Karpas-422 (cell line): ENCODE data around the gene WFDC12. TPM values are rescaled to one million over a fixed set of nuclear protein-coding genes. Genes with fewer than 3 reads are reported as not detected.

Source experiments
- DNase-seq: peaks from one replicate; pipeline ENCODE4 v3.0.0-alpha.2; 2015
- H2AFZ ChIP-seq: fragments of 200-600 bp; sonication (generic); 2 replicates; pipeline ENCODE4 v1.6.1; 2014; ENCODE audit warnings: antibody characterized with exemption, low read length, mixed read lengths
- H3K27ac ChIP-seq: fragments of 200-600 bp; sonication (generic); 2 replicates; pipeline ENCODE4 v1.5.1; 2014; ENCODE audit warnings: mild to moderate bottlenecking, low read length, moderate library complexity
- H3K27me3 ChIP-seq: fragments of 200-600 bp; sonication (generic); 2 replicates; pipeline ENCODE4 v1.6.1; 2014; ENCODE audit warnings: low read length, mixed read lengths
- H3K36me3 ChIP-seq: fragments of 200-600 bp; sonication (generic); 2 replicates; pipeline ENCODE4 v1.6.1; 2014; ENCODE audit warnings: low read length, mixed read lengths; ENCODE audit not compliant: insufficient read depth
- H3K4me1 ChIP-seq: fragments of 200-600 bp; sonication (generic); 2 replicates; pipeline ENCODE4 v1.6.1; 2014; ENCODE audit warnings: mild to moderate bottlenecking, low read length, mixed read lengths
- H3K4me2 ChIP-seq: fragments of 200-600 bp; sonication (generic); 2 replicates; pipeline ENCODE4 v1.6.1; 2014; ENCODE audit warnings: low read length, low read depth, mild to moderate bottlenecking; ENCODE audit not compliant: poor library complexity, severe bottlenecking
- H3K4me3 ChIP-seq: fragments of 200-600 bp; sonication (generic); 2 replicates; pipeline ENCODE4 v1.5.1; 2014; ENCODE audit warnings: mild to moderate bottlenecking, antibody characterized with exemption, low read length, mixed read lengths
- H3K79me2 ChIP-seq: fragments of 200-600 bp; sonication (generic); 2 replicates; pipeline ENCODE4 v1.6.1; 2014; ENCODE audit warnings: mild to moderate bottlenecking, low read length, mixed read lengths
- H3K9ac ChIP-seq: fragments of 200-600 bp; sonication (generic); 2 replicates; pipeline ENCODE4 v1.6.0; 2014; ENCODE audit warnings: low read length
- H3K9me2 ChIP-seq: fragments of 200-600 bp; sonication (generic), shearing (Covaris generic); replicated peaks from 2 replicates; pipeline ENCODE4 v1.6.0; 2014; ENCODE audit warnings: mild to moderate bottlenecking, low read length, moderate library complexity; ENCODE audit not compliant: insufficient read depth
- H3K9me3 ChIP-seq: fragments of 300-700, 200-600 bp; sonication (generic); 2 replicates; pipeline ENCODE4 v1.6.1; 2014; ENCODE audit warnings: low read length, mixed read lengths
- H4K20me1 ChIP-seq: fragments of 200-600 bp; sonication (generic); 2 replicates; pipeline ENCODE4 v1.6.1; 2014; ENCODE audit warnings: mild to moderate bottlenecking, antibody characterized with exemption, low read length, low read depth; ENCODE audit not compliant: insufficient read depth
- total RNA-seq: library from RNA; depleted of rRNA; stranded (reverse); fragments of >200 nt; shearing (Covaris generic); gene quantifications from 2 replicates; pipeline ENCODE4 v1.2.3, GENCODE V29; 2014; ENCODE audit warnings: low replicate concordance

The WFDC12 gene
- total RNA-seq, 1 experiment from 2014 or later = not detected

GRCh38 chr20:45103072-45103471, 21.2 kb downstream of the WFDC12 start:
- Histone ChIP-seq H2AFZ (no peak overlapping the region), H3K36me3 (no peaks in the 10 kb centered on the region), H3K4me2 (no peak overlapping the region), H3K9me2 (no peaks in the 10 kb centered on the region), H3K4me3 (no peak overlapping the region), H3K27me3 (no peaks in the 10 kb centered on the region), H4K20me1 (no peaks in the 10 kb centered on the region), H3K9me3 (no peaks in the 10 kb centered on the region), H3K27ac (no peak overlapping the region), H3K79me2 (no peaks in the 10 kb centered on the region), H3K9ac (no peak overlapping the region), H3K4me1 (no peaks in the 10 kb centered on the region)
- DNase-seq = no peak

GRCh38 chr20:45101333-45101850, 22.9 kb downstream of the WFDC12 start:
- no peaks in the 10 kb centered on the region for H3K9me2 ChIP-seq
- no peaks in the 10 kb centered on the region for H3K9me3 ChIP-seq
- no peaks in the 10 kb centered on the region for H3K79me2 ChIP-seq
- no peaks in the 10 kb centered on the region for H3K4me1 ChIP-seq
- no peak overlapping the region for H3K27ac ChIP-seq
- no peak overlapping the region for H3K4me3 ChIP-seq
- no peak overlapping the region for H2AFZ ChIP-seq
- H3K4me2 ChIP-seq = no peak overlapping the region
- H3K27me3 ChIP-seq = no peaks in the 10 kb centered on the region
- no peaks in the 10 kb centered on the region for H4K20me1 ChIP-seq
- H3K36me3 ChIP-seq = no peaks in the 10 kb centered on the region
- H3K9ac ChIP-seq = no peak overlapping the region
- no peak for DNase-seq

- Histone ChIP-seq H4K20me1 (no peaks in the 10 kb centered on the region), H2AFZ (no peak within 1 kb of the TSS), H3K79me2 (no peaks in the 10 kb centered on the region), H3K27me3 (no peaks in the 10 kb centered on the region), H3K9ac (no peak within 1 kb of the TSS), H3K4me1 (no peaks in the 10 kb centered on the region), H3K4me3 (no peak within 1 kb of the TSS), H3K9me2 (no peaks in the 10 kb centered on the region), H3K4me2 (no peak within 1 kb of the TSS), H3K9me3 (no peaks in the 10 kb centered on the region), H3K27ac (no peak within 1 kb of the TSS), H3K36me3 (no peaks in the 10 kb centered on the region)
- DNase-seq = no peak
Observed at GRCh38 chr20:45100563-45101245, 23.6 kb downstream of the WFDC12 start, which contains the start of gene KCNS1. TSS of gene KCNS1 (minus strand) at chr20:45101127. CDS start at chr20:45099236, 1,891 bp downstream.

GRCh38 chr20:45098103-45098773, 26.0 kb downstream of the WFDC12 start:
- Histone ChIP-seq H3K4me3 (no peak overlapping the region), H3K4me2 (no peak overlapping the region)

GRCh38 chr20:45097485-45098102, 26.7 kb downstream of the WFDC12 start:
- H3K4me3 ChIP-seq = no peak overlapping the region
- DNase-seq = no peak
- no peak overlapping the region for H2AFZ ChIP-seq

More at GRCh38 chr20:45098103-45098773, 26.0 kb downstream of the WFDC12 start:
- Histone ChIP-seq H3K9ac (no peak overlapping the region), H3K79me2 (no peaks in the 10 kb centered on the region), H4K20me1 (no peaks in the 10 kb centered on the region), H3K4me1 (peaks cover 4% of the 10 kb centered on the region; the same call in 1 of the 2 replicates), H3K27me3 (no peaks in the 10 kb centered on the region), H3K9me2 (no peaks in the 10 kb centered on the region), H3K36me3 (no peaks in the 10 kb centered on the region), H3K9me3 (no peaks in the 10 kb centered on the region), H3K27ac (no peak overlapping the region), H2AFZ (no peak overlapping the region)
- DNase-seq = no peak

GRCh38 chr20:45096781-45097180, 27.5 kb downstream of the WFDC12 start:
- H3K9ac ChIP-seq = no peak overlapping the region
- H3K36me3 ChIP-seq = no peaks in the 10 kb centered on the region
- H3K4me2 ChIP-seq = no peak overlapping the region
- H3K27ac ChIP-seq = no peak overlapping the region
- no peak overlapping the region for H2AFZ ChIP-seq
- no peaks in the 10 kb centered on the region for H3K79me2 ChIP-seq
- H3K4me3 ChIP-seq = no peak overlapping the region
- no peaks in the 10 kb centered on the region for H4K20me1 ChIP-seq
- no peaks in the 10 kb centered on the region for H3K9me3 ChIP-seq
- peaks cover 4% of the 10 kb centered on the region; the same call in 1 of the 2 replicates for H3K4me1 ChIP-seq
- no peaks in the 10 kb centered on the region for H3K9me2 ChIP-seq
- no peak for DNase-seq
- no peaks in the 10 kb centered on the region for H3K27me3 ChIP-seq

More at GRCh38 chr20:45097485-45098102, 26.7 kb downstream of the WFDC12 start:
- Histone ChIP-seq H4K20me1 (no peaks in the 10 kb centered on the region), H3K9me3 (no peaks in the 10 kb centered on the region), H3K36me3 (no peaks in the 10 kb centered on the region), H3K27me3 (no peaks in the 10 kb centered on the region), H3K9me2 (no peaks in the 10 kb centered on the region), H3K9ac (no peak overlapping the region), H3K4me1 (peaks cover 4% of the 10 kb centered on the region; the same call in 1 of the 2 replicates), H3K4me2 (no peak overlapping the region), H3K79me2 (no peaks in the 10 kb centered on the region), H3K27ac (no peak overlapping the region)

GRCh38 chr20:45095805-45096238, 28.4 kb downstream of the WFDC12 start:
- H3K79me2 ChIP-seq = no peaks in the 10 kb centered on the region
- no peaks in the 10 kb centered on the region for H4K20me1 ChIP-seq
- H3K27me3 ChIP-seq = no peaks in the 10 kb centered on the region
- H3K4me1 ChIP-seq = peaks cover 4% of the 10 kb centered on the region; the same call in 1 of the 2 replicates
- H3K9me3 ChIP-seq = no peaks in the 10 kb centered on the region
- no peak overlapping the region for H3K4me2 ChIP-seq
- H3K9me2 ChIP-seq = no peaks in the 10 kb centered on the region
- DNase-seq = peak; percentile 86
- H3K9ac ChIP-seq = no peak overlapping the region
- no peak overlapping the region for H3K27ac ChIP-seq
- H3K4me3 ChIP-seq = no peak overlapping the region
- H2AFZ ChIP-seq = no peak overlapping the region
- peaks cover under 1% of the 10 kb centered on the region; the same call in 1 of the 2 replicates for H3K36me3 ChIP-seq
